ENCODE measurements around the gene CRY2. TPM values are rescaled to one million over a fixed set of nuclear protein-coding genes. Genes with fewer than 3 reads are reported as not detected.

CRY2 gene
- total and polyA plus RNA-seq, 2 of the 13 experiments (the other 11 are each of a cell fraction or from before 2014, with no cell fraction given) = 10.1 to 12.2 TPM

DNA sequence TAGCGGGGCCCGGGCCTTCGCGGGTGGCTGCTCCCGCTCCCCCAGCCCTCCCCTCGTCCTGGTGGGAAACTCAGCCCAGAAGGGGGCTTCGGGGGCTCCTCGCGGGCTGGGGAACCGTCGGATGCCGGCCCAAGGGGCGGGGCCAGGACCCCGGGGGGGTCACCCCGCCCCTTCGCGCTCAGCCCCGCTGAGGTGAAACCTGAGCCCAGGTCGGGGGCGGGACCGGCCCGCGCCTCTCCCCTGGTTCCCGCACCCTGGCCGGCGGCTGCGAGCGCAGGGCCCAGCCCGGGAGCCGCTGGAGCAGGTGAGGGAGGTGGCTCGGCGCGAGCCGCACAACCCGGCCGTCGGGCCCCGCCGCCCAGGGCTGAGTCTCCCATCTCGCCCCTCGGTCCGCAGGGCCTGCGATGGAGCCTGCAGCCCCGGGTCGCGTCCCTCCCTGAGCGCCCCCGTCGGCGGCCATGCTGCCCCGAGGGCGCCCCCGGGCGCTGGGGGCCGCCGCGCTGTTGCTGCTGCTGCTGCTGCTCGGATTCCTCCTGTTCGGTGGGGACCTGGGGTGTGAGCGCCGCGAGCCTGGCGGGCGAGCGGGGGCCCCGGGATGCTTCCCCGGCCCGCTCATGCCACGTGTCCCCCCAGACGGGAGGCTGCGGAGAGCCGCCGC lies 75.3 kb downstream of the CRY2 start, which contains the start of gene LARGE2 (continued):
- TF ChIP-seq, protein P1, sequence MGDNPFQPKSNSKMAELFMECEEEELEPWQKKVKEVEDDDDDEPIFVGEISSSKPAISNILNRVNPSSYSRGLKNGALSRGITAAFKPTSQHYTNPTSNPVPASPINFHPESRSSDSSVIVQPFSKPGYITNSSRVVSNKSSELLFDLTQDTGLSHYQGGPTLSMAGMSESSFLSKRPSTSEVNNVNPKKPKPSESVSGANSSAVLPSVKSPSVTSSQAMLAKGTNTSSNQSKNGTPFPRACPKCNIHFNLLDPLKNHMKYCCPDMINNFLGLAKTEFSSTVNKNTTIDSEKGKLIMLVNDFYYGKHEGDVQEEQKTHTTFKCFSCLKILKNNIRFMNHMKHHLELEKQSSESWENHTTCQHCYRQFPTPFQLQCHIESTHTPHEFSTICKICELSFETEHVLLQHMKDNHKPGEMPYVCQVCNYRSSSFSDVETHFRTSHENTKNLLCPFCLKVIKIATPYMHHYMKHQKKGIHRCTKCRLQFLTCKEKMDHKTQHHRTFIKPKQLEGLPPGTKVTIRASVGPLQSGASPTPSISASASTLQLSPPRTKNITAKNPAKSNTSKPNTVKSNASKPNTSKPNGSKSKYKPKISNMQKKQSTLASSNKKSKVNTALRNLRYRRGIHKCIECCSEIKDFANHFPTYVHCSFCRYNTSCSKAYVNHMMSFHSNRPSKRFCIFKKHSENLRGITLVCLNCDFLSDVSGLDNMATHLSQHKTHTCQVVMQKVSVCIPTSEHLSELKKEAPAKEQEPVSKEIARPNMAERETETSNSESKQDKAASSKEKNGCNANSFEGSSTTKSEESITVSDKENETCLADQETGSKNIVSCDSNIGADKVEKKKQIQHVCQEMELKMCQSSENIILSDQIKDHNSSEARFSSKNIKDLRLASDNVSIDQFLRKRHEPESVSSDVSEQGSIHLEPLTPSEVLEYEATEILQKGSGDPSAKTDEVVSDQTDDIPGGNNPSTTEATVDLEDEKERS (CRISPR knock-in tag; IDR thresholded peaks at IDR 0.05) = no peak
- TF ChIP-seq ARNT2 (CRISPR knock-in tag; IDR thresholded peaks at IDR 0.05; ENCODE audit: low read depth) = peak; percentile 13; the same call in 1 of the 2 replicates
- TF ChIP-seq POLR2A (IDR thresholded peaks at IDR 0.05; ENCODE audit: insufficient read depth in 1 of 2, low read depth in 2 of 2, low read length in 2 of 2) = peak in 1 of 2 experiments; percentile 20; a peak in 1 of 4 replicates
- TF ChIP-seq FOXC1 (CRISPR knock-in tag; IDR thresholded peaks at IDR 0.05; ENCODE audit: borderline replicate concordance) = 0 out of 2 replicates have a peak, but pooled peaks have one; percentile 1
- peak; percentile 19; the same call in 1 of the 2 replicates for TF ChIP-seq MAX (IDR thresholded peaks at IDR 0.05)
- TF ChIP-seq ZSCAN31 (CRISPR knock-in tag; IDR thresholded peaks at IDR 0.05; ENCODE audit: low read depth) = peak; percentile 27; the same call in 1 of the 2 replicates
- peak; percentile 68; the same call in 1 of the 2 replicates for TF ChIP-seq ZNF564 (CRISPR knock-in tag; IDR thresholded peaks at IDR 0.05)
- TF ChIP-seq GTF3A (CRISPR knock-in tag; conservative IDR thresholded peaks at IDR 0.05) = 0 out of 2 replicates have a peak, but pooled peaks have one; percentile 3
- TF ChIP-seq, protein P2, sequence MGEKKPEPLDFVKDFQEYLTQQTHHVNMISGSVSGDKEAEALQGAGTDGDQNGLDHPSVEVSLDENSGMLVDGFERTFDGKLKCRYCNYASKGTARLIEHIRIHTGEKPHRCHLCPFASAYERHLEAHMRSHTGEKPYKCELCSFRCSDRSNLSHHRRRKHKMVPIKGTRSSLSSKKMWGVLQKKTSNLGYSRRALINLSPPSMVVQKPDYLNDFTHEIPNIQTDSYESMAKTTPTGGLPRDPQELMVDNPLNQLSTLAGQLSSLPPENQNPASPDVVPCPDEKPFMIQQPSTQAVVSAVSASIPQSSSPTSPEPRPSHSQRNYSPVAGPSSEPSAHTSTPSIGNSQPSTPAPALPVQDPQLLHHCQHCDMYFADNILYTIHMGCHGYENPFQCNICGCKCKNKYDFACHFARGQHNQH (CRISPR knock-in tag; IDR thresholded peaks at IDR 0.05) = 0 out of 2 replicates have a peak, but pooled peaks have one; percentile 6
- TF ChIP-seq TBX2 (CRISPR knock-in tag; IDR thresholded peaks at IDR 0.05; ENCODE audit: borderline replicate concordance) = 0 out of 2 replicates have a peak, but pooled peaks have one; percentile 29
- peak; percentile 58; the same call in 1 of the 2 replicates for TF ChIP-seq ZNF773 (CRISPR knock-in tag; IDR thresholded peaks at IDR 0.05; ENCODE audit: borderline replicate concordance)
- no peak for TF ChIP-seq SP2 (CRISPR knock-in tag; IDR thresholded peaks at IDR 0.05)
- TF ChIP-seq POGZ (CRISPR knock-in tag; IDR thresholded peaks at IDR 0.05) = peak; percentile 12; the same call in 1 of the 2 replicates
- peak; percentile 87 for TF ChIP-seq SIX4 (CRISPR knock-in tag; IDR thresholded peaks at IDR 0.05)
- TF ChIP-seq IRF9 (CRISPR knock-in tag; IDR thresholded peaks at IDR 0.05; ENCODE audit: borderline replicate concordance) = 0 out of 2 replicates have a peak, but pooled peaks have one; percentile 11
- TF ChIP-seq, protein P3, sequence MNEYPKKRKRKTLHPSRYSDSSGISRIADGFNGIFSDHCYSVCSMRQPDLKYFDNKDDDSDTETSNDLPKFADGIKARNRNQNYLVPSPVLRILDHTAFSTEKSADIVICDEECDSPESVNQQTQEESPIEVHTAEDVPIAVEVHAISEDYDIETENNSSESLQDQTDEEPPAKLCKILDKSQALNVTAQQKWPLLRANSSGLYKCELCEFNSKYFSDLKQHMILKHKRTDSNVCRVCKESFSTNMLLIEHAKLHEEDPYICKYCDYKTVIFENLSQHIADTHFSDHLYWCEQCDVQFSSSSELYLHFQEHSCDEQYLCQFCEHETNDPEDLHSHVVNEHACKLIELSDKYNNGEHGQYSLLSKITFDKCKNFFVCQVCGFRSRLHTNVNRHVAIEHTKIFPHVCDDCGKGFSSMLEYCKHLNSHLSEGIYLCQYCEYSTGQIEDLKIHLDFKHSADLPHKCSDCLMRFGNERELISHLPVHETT (CRISPR knock-in tag; conservative IDR thresholded peaks at IDR 0.05) = 0 out of 2 replicates have a peak, but pooled peaks have one; percentile 21
- TF ChIP-seq HOXA3 (CRISPR knock-in tag; IDR thresholded peaks at IDR 0.05) = 0 out of 2 replicates have a peak, but pooled peaks have one; percentile 11
- TF ChIP-seq, protein P4, sequence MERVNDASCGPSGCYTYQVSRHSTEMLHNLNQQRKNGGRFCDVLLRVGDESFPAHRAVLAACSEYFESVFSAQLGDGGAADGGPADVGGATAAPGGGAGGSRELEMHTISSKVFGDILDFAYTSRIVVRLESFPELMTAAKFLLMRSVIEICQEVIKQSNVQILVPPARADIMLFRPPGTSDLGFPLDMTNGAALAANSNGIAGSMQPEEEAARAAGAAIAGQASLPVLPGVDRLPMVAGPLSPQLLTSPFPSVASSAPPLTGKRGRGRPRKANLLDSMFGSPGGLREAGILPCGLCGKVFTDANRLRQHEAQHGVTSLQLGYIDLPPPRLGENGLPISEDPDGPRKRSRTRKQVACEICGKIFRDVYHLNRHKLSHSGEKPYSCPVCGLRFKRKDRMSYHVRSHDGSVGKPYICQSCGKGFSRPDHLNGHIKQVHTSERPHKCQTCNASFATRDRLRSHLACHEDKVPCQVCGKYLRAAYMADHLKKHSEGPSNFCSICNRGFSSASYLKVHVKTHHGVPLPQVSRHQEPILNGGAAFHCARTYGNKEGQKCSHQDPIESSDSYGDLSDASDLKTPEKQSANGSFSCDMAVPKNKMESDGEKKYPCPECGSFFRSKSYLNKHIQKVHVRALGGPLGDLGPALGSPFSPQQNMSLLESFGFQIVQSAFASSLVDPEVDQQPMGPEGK (CRISPR knock-in tag; IDR thresholded peaks at IDR 0.05) = peak; percentile 92

Data from HepG2 (cell line).